IMR-90 (cell line): ENCODE data around the gene GABRB1. TPM values are rescaled to one million over a fixed set of nuclear protein-coding genes. Genes with fewer than 3 reads are reported as not detected.

ENCODE experiments used
- ATAC-seq: fragments of 200-7000 bp; cut with Tn5 transposase; 2 replicates; pipeline ENCODE4 v1.9.1; 2020; ENCODE audit warnings: low read depth, mild to moderate bottlenecking, moderate library complexity
- BruUV-seq: library from RNA; stranded (reverse); fragments of 400-500 nt; replicated peaks from 2 replicates; lab custom pipeline; 2021; lab: Mats Ljungman, UMichigan
- CTCF ChIA-PET: fragments of 300-600 bp; formaldehyde crosslinking; extraction: SDS; loops from one replicate; lab custom pipeline; 2021; ENCODE audit warnings: antibody characterized with exemption; lab: Yijun Ruan, JAX
- POLR2A ChIA-PET: fragments of 300-600 bp; sonication (Branson Sonifier 250); formaldehyde crosslinking; loops from one replicate; lab custom pipeline; 2022; ENCODE audit warnings: antibody characterized with exemption; ENCODE audit not compliant: unreplicated experiment; lab: Charles Lee
- DNase-seq: peaks from one replicate; pipeline ENCODE4 v3.0.0; 2013
- H2AFZ ChIP-seq: replicated peaks from 2 replicates; pipeline ENCODE3; 2013; ENCODE audit warnings: low read length, mild to moderate bottlenecking; ENCODE audit not compliant: poor library complexity
- H2AK5ac ChIP-seq: 2 replicates; pipeline ENCODE4 v1.6.1; 2013; ENCODE audit warnings: low read depth, low read length, inconsistent platforms
- H2AK9ac ChIP-seq: replicated peaks from 2 replicates; pipeline ENCODE3; 2013; ENCODE audit warnings: mild to moderate bottlenecking, low read depth, low read length, moderate library complexity; ENCODE audit not compliant: poor library complexity
- H2BK120ac ChIP-seq: 2 replicates; pipeline ENCODE4 v1.6.1; 2013; ENCODE audit warnings: low read depth, low read length, inconsistent platforms
- H2BK15ac ChIP-seq: 3 replicates; pipeline ENCODE4 v1.6.1; 2013; ENCODE audit warnings: low read depth, low read length, inconsistent platforms
- H2BK20ac ChIP-seq: 2 replicates; pipeline ENCODE4 v1.6.1; 2013; ENCODE audit warnings: low read depth, mild to moderate bottlenecking, inconsistent platforms, low read length, moderate library complexity
- H2BK5ac ChIP-seq: 2 replicates; pipeline ENCODE4 v1.6.1; 2013; ENCODE audit warnings: mild to moderate bottlenecking, low read depth, low read length, inconsistent platforms; ENCODE audit not compliant: poor library complexity, severe bottlenecking
- H3K14ac ChIP-seq: replicated peaks from 2 replicates; pipeline ENCODE4 v1.6.1; 2013; ENCODE audit warnings: low read depth, low read length, inconsistent platforms
- H3K18ac ChIP-seq: 2 replicates; pipeline ENCODE4 v1.6.1; 2013; ENCODE audit warnings: low read depth, low read length, control low read depth
- H3K23ac ChIP-seq: 2 replicates; pipeline ENCODE4 v1.6.1; 2013; ENCODE audit warnings: low read depth, low read length, inconsistent platforms
- H3K27ac ChIP-seq: 2 replicates; pipeline ENCODE4 v1.5.1; 2013; ENCODE audit warnings: mild to moderate bottlenecking, control low read depth, low read length; ENCODE audit not compliant: insufficient read depth
- H3K27me3 ChIP-seq: 2 replicates; pipeline ENCODE4 v1.6.1; 2013; ENCODE audit warnings: low read length; ENCODE audit not compliant: control insufficient read depth, insufficient read depth
- H3K36me3 ChIP-seq: 2 replicates; pipeline ENCODE4 v1.6.1; 2013; ENCODE audit warnings: low read length, mixed read lengths; ENCODE audit not compliant: control insufficient read depth, insufficient read depth
- H3K4ac ChIP-seq: 2 replicates; pipeline ENCODE4 v1.6.1; 2013; ENCODE audit warnings: low read depth, low read length, inconsistent platforms
- H3K4me1 ChIP-seq: 2 replicates; pipeline ENCODE4 v1.6.1; 2013; ENCODE audit warnings: low read length, mixed read lengths; ENCODE audit not compliant: control insufficient read depth, insufficient read depth
- H3K4me2 ChIP-seq: 2 replicates; pipeline ENCODE4 v1.6.1; 2013; ENCODE audit warnings: low read depth, mild to moderate bottlenecking, control low read depth, low read length, moderate library complexity
- H3K4me3 ChIP-seq: 2 replicates; pipeline ENCODE4 v1.5.1; 2013; ENCODE audit warnings: low read depth, mild to moderate bottlenecking, control low read depth, low read length, moderate library complexity; ENCODE audit not compliant: insufficient read depth
- H3K56ac ChIP-seq: 2 replicates; pipeline ENCODE4 v1.6.1; 2013; ENCODE audit warnings: low read length, inconsistent platforms; ENCODE audit not compliant: insufficient read depth; ENCODE audit errors: extremely low read depth
- H3K79me1 ChIP-seq, 2 experiments: 2 replicates each; pipeline ENCODE4 v1.6.1; 2013; ENCODE audit warnings: low read length in 2 of 2, inconsistent platforms in 1 of 2, low read depth in 1 of 2
- H3K9ac ChIP-seq: 2 replicates; pipeline ENCODE4 v1.6.1; 2013; ENCODE audit warnings: low read depth, low read length, control low read depth
- H3K9me1 ChIP-seq: 2 replicates; pipeline ENCODE4 v1.6.1; 2013; ENCODE audit warnings: low read length, inconsistent platforms; ENCODE audit not compliant: insufficient read depth
- H3K9me3 ChIP-seq: 2 replicates; pipeline ENCODE4 v1.6.1; 2013; ENCODE audit warnings: low read length; ENCODE audit not compliant: control insufficient read depth, insufficient read depth
- H4K20me1 ChIP-seq: 2 replicates; pipeline ENCODE4 v1.6.1; 2013; ENCODE audit warnings: low read length, inconsistent platforms; ENCODE audit not compliant: insufficient read depth
- H4K5ac ChIP-seq: 2 replicates; pipeline ENCODE4 v1.6.1; 2013; ENCODE audit warnings: mild to moderate bottlenecking, low read depth, low read length, control low read depth
- H4K8ac ChIP-seq, 2 experiments: 2 replicates each; pipeline ENCODE4 v1.6.1; 2013; ENCODE audit warnings: low read depth in 2 of 2, low read length in 2 of 2, control low read depth in 1 of 2, inconsistent platforms in 1 of 2
- H4K91ac ChIP-seq: 2 replicates; pipeline ENCODE4 v1.6.1; 2013; ENCODE audit warnings: low read depth, low read length, inconsistent platforms; ENCODE audit not compliant: insufficient read depth
- BHLHE40 ChIP-seq: fragments of 150-350 bp; IDR thresholded peaks from 2 replicates; pipeline ENCODE4 v1.6.1; 2016; ENCODE audit warnings: mild to moderate bottlenecking, low read depth, low read length
- CEBPB ChIP-seq: IDR thresholded peaks from 2 replicates; pipeline ENCODE4 v1.6.1; 2012; ENCODE audit warnings: low read depth, low read length, improper control_type of control experiment
- CHD1 ChIP-seq: IDR thresholded peaks from 2 replicates; pipeline ENCODE4 v1.6.1; 2012; ENCODE audit warnings: low read depth, low read length, improper control_type of control experiment
- FOS ChIP-seq: fragments of 150-350 bp; IDR thresholded peaks from 2 replicates; pipeline ENCODE4 v1.6.1; 2016; ENCODE audit warnings: low read depth, low read length
- MAFK ChIP-seq: IDR thresholded peaks from 2 replicates; pipeline ENCODE4 v1.6.1; 2012; ENCODE audit warnings: low read depth, low read length, improper control_type of control experiment
- MAZ ChIP-seq: IDR thresholded peaks from 2 replicates; pipeline ENCODE4 v1.6.1; 2012; ENCODE audit warnings: low read depth, mild to moderate bottlenecking, low read length, improper control_type of control experiment, moderate library complexity, borderline replicate concordance
- MXI1 ChIP-seq: IDR thresholded peaks from 2 replicates; pipeline ENCODE4 v1.6.1; 2012; ENCODE audit warnings: low read depth, mild to moderate bottlenecking, low read length, moderate library complexity, borderline replicate concordance
- NFE2L2 ChIP-seq: fragments of 150-350 bp; IDR thresholded peaks from 2 replicates; pipeline ENCODE4 v1.6.1; 2016; ENCODE audit warnings: low read depth, mild to moderate bottlenecking, low read length
- POLR2A ChIP-seq: IDR thresholded peaks from 2 replicates; pipeline ENCODE4 v1.6.1; 2012; ENCODE audit warnings: mild to moderate bottlenecking, low read depth, low read length
- RAD21 ChIP-seq: IDR thresholded peaks from 2 replicates; pipeline ENCODE4 v1.6.1; 2012; ENCODE audit warnings: low read length, improper control_type of control experiment
- RCOR1 ChIP-seq: IDR thresholded peaks from 2 replicates; pipeline ENCODE4 v1.6.1; 2012; ENCODE audit warnings: mild to moderate bottlenecking, low read length, improper control_type of control experiment; ENCODE audit not compliant: insufficient replicate concordance
- RFX5 ChIP-seq: IDR thresholded peaks from 2 replicates; pipeline ENCODE4 v1.8.0; 2012; ENCODE audit warnings: low read depth, mild to moderate bottlenecking, low read length, moderate library complexity
- SMC3 ChIP-seq: fragments of 150-350 bp; IDR thresholded peaks from 2 replicates; pipeline ENCODE4 v1.6.1; 2016; ENCODE audit warnings: low read depth, mild to moderate bottlenecking, antibody characterized with exemption, low read length, moderate library complexity
- WGBS, 2 experiments: methylation state at CpG; one replicate each; pipeline versions ENCODE4 v1.1.5 to v1.1.7; 2013; ENCODE audit warnings: missing lambda C conversion rate in 2 of 2; ENCODE audit not compliant: insufficient read length in 1 of 2; ENCODE audit errors: extremely low coverage in 2 of 2; 5-methylcytosine and 5-hydroxymethylcytosine counted together
- dilution Hi-C: fragments of 300-500 bp; cut with HindIII; formaldehyde crosslinking; loops from one replicate; pipeline ENCODE4 v1.14.3; 2018; ENCODE audit warnings: low sequenced_read_pairs; ENCODE audit not compliant: unreplicated experiment
- in situ Hi-C: fragments of 300-500 bp; cut with MboI; formaldehyde crosslinking; loops from 3 replicates; pipeline ENCODE4 v1.14.3; 2019; ENCODE audit warnings: low sequenced_read_pairs, inconsistent platforms, mixed read lengths
- intact Hi-C: fragments of 100-400 bp; cut with micrococcal nuclease; formaldehyde crosslinking; loops from 2 replicates; pipeline ENCODE4 v1.10.0; 2022
- polyA plus RNA-seq, 3 experiments: library from polyadenylated mRNA; depleted of rRNA; stranded (reverse); fragments of >200 nt; gene quantifications; 2 replicates each; pipeline ENCODE4 v1.2.3, GENCODE V29; 2012; ENCODE audit warnings: low replicate concordance in 1 of 3
- total RNA-seq: library from RNA; depleted of rRNA; stranded (reverse); fragments of >200 nt; gene quantifications from 2 replicates; pipeline ENCODE4 v1.2.3, GENCODE V29; 2012
- TF ChIP-seq, protein P1 (sequence below): fragments of 150-350 bp; IDR thresholded peaks from 2 replicates; pipeline ENCODE4 v1.6.1; 2016; ENCODE audit warnings: low read depth, mild to moderate bottlenecking, low read length, moderate library complexity, borderline replicate concordance
- TF ChIP-seq, protein P2 (sequence below): conservative IDR thresholded peaks from 2 replicates; pipeline ENCODE4 v1.5.1; 2012; ENCODE audit warnings: mild to moderate bottlenecking, low read depth, low read length, improper control_type of control experiment
- TF ChIP-seq, protein P3 (sequence below): fragments of 150-350 bp; IDR thresholded peaks from 2 replicates; pipeline ENCODE4 v1.6.1; 2017; ENCODE audit warnings: mild to moderate bottlenecking, antibody characterized with exemption, low read length, low read depth

Gene GABRB1
- total and polyA plus RNA-seq, 2 of the 4 experiments (the other 2 are of a cell fraction) = 4.7 to 16.1 TPM

DNA sequence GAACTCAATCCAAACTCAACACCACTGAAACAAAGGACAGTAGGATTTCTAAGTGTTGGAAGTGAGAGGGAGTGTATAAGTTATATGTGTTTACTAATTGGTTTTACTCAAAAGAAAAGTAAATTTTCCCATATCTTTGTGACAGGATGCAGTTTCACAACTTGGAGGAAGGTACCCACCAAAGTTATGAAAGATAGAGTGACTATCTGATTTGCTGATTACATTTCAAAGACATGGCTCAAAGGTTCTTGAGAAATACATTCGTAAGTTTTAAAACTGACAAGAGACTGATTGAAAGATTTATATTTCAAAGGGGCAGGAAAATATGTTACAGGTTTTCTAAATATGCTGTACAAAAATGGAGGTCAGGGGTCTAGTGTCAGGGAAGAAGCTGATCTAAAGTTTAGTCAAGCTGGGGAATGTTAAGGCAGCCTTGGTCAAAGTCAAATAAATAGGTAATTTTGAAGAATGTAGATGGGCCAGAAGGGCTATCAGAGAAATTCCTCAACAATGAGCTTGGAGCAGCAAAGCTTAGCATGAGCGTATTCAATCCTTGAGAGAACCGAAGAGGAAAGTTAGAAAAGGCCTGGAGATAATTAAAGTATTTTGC is 441.9 kb downstream of the GABRB1 start:
- Histone ChIP-seq H3K9ac (no peak overlapping the region), H3K4ac (no peak overlapping the region), H3K9me3 (no peaks in the 10 kb centered on the region), H2AK9ac (no peak overlapping the region), H3K4me2 (no peak overlapping the region), H3K18ac (no peak overlapping the region), H2BK120ac (no peak overlapping the region), H3K36me3 (no peaks in the 10 kb centered on the region), H2BK15ac (0 out of 3 replicates have a peak overlapping the region, but pooled peaks have one; percentile 55), H2BK5ac (no peak overlapping the region), H3K27ac (no peak overlapping the region), H3K9me1 (no peaks in the 10 kb centered on the region), H3K4me1 (peaks cover 5% of the 10 kb centered on the region; the same call in 1 of the 2 replicates), H4K5ac (no peak overlapping the region), H4K8ac (no peak overlapping the region), H3K14ac (no peak overlapping the region; the same call in 1 of the 2 replicates), H3K4me3 (no peak overlapping the region), H3K56ac (no peak overlapping the region), H2BK20ac (no peak overlapping the region), H4K20me1 (no peaks in the 10 kb centered on the region), H3K27me3 (no peaks in the 10 kb centered on the region), H3K79me1 (no peaks in the 10 kb centered on the region), H4K91ac (no peak overlapping the region), H3K23ac (no peak overlapping the region), H2AFZ (no peak overlapping the region), H2AK5ac (no peak overlapping the region)
- DNase-seq (no peak), ATAC-seq (no peak)
- dilution Hi-C loops = no loop called here
- in situ Hi-C loops = no loop called here
- no TSS peak for BruUV-seq
- no CpG with 5 or more reads among the region's 3 CpGs for WGBS, 2 experiments
- ChIA-PET POLR2A (no interaction called here), CTCF (interaction anchor here (1.7 kb wide), 1 partner anchor 10 kb away, joined by 4 read pairs; the partner anchor contains the start of gene COMMD8)
- TF ChIP-seq SMC3 (no peak), CEBPB (no peak), RCOR1 (no peak), MAZ (no peak), NFE2L2 (no peak), MAFK (no peak), BHLHE40 (no peak), POLR2A (no peak), RAD21 (no peak), RFX5 (no peak), MXI1 (no peak), CHD1 (no peak), FOS (no peak)
- TF ChIP-seq, protein P1, sequence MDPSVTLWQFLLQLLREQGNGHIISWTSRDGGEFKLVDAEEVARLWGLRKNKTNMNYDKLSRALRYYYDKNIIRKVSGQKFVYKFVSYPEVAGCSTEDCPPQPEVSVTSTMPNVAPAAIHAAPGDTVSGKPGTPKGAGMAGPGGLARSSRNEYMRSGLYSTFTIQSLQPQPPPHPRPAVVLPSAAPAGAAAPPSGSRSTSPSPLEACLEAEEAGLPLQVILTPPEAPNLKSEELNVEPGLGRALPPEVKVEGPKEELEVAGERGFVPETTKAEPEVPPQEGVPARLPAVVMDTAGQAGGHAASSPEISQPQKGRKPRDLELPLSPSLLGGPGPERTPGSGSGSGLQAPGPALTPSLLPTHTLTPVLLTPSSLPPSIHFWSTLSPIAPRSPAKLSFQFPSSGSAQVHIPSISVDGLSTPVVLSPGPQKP = no peak
- TF ChIP-seq, protein P2, sequence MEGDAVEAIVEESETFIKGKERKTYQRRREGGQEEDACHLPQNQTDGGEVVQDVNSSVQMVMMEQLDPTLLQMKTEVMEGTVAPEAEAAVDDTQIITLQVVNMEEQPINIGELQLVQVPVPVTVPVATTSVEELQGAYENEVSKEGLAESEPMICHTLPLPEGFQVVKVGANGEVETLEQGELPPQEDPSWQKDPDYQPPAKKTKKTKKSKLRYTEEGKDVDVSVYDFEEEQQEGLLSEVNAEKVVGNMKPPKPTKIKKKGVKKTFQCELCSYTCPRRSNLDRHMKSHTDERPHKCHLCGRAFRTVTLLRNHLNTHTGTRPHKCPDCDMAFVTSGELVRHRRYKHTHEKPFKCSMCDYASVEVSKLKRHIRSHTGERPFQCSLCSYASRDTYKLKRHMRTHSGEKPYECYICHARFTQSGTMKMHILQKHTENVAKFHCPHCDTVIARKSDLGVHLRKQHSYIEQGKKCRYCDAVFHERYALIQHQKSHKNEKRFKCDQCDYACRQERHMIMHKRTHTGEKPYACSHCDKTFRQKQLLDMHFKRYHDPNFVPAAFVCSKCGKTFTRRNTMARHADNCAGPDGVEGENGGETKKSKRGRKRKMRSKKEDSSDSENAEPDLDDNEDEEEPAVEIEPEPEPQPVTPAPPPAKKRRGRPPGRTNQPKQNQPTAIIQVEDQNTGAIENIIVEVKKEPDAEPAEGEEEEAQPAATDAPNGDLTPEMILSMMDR = no peak
- TF ChIP-seq, protein P3, sequence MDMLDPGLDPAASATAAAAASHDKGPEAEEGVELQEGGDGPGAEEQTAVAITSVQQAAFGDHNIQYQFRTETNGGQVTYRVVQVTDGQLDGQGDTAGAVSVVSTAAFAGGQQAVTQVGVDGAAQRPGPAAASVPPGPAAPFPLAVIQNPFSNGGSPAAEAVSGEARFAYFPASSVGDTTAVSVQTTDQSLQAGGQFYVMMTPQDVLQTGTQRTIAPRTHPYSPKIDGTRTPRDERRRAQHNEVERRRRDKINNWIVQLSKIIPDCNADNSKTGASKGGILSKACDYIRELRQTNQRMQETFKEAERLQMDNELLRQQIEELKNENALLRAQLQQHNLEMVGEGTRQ = no peak
- intact Hi-C loops = no loop called here
